Spleen (tissue), 7 donors: ENCODE data around the gene CLDN20.

Experiments
- CTCF ChIP-seq, 11 experiments: fragments of 200-600 bp in 7 of 11; fragments of 450-650 bp in 4 of 11; sonication (generic) in 4 of 11; IDR thresholded peaks in 8 of 11; conservative IDR thresholded peaks in 3 of 11; 1 replicate in 7 of 11; 2 replicates in 4 of 11; pipeline versions ENCODE4 v1.4.0 to v1.8.0; 2016 to 2021; ENCODE audit warnings: antibody characterized with exemption in 11 of 11, inconsistent platforms in 4 of 11, mild to moderate bottlenecking in 1 of 11
- POLR2A ChIP-seq, 3 donors: fragments of 450-650 bp; IDR thresholded peaks; one replicate each; pipeline ENCODE4 v1.5.1; 2017; ENCODE audit warnings: antibody characterized with exemption in 3 of 3, mild to moderate bottlenecking in 1 of 3
- POLR2AphosphoS5 ChIP-seq, 3 donors: sonication (generic); formaldehyde crosslinking; IDR thresholded peaks; one replicate each; pipeline ENCODE4 v1.5.1; 2017; ENCODE audit warnings: antibody characterized with exemption in 3 of 3
- donor health status: DM: no; HTN: no; CAD: no; lungs with moderate emphysema.
- donor health status: DM: no; HTN: no; CAD: no.
- donor health status: DM: no; HTN: no; CAD: no.

GRCh38 chr6:155275808-155276480, 12.1 kb downstream of the CLDN20 start:
- TF ChIP-seq POLR2AphosphoS5 (IDR thresholded peaks at IDR 0.05) = no peak
- no peak for TF ChIP-seq CTCF (IDR thresholded peaks at IDR 0.05 in 8 of 11, conservative IDR thresholded peaks at IDR 0.05 in 3 of 11)
- TF ChIP-seq POLR2A (IDR thresholded peaks at IDR 0.05) = no peak
